ENCODE measurements around the gene WNT8B.

The WNT8B gene, protein sequence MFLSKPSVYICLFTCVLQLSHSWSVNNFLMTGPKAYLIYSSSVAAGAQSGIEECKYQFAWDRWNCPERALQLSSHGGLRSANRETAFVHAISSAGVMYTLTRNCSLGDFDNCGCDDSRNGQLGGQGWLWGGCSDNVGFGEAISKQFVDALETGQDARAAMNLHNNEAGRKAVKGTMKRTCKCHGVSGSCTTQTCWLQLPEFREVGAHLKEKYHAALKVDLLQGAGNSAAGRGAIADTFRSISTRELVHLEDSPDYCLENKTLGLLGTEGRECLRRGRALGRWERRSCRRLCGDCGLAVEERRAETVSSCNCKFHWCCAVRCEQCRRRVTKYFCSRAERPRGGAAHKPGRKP

DNA sequence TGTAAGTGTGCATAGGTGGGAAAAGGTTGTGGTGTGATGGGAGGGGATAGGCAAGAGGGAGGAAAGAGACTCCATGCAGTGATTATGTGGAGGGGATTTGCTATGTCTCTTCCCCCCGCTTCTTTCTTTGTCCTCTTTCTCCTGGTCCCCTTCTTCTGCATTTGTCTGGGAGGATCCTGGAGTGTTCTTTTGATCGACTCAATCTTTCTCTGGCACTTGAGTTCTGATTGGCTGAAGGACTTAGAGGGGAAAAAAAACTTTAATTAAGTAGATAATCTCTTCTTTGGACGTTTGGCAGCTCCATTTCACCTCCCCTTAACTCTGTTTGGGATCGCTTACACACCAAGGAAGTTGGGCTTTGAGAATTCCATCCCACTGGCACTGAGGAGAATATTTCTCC, at the start of gene WNT8B:
WNT8B (plus strand) TSS at position 301 of the 400 bp plus-strand sequence. CDS start 160 bp downstream, outside the sequence.
- no peak within 1 kb of the TSS for H3K27ac ChIP-seq
- TF ChIP-seq, protein P1, sequence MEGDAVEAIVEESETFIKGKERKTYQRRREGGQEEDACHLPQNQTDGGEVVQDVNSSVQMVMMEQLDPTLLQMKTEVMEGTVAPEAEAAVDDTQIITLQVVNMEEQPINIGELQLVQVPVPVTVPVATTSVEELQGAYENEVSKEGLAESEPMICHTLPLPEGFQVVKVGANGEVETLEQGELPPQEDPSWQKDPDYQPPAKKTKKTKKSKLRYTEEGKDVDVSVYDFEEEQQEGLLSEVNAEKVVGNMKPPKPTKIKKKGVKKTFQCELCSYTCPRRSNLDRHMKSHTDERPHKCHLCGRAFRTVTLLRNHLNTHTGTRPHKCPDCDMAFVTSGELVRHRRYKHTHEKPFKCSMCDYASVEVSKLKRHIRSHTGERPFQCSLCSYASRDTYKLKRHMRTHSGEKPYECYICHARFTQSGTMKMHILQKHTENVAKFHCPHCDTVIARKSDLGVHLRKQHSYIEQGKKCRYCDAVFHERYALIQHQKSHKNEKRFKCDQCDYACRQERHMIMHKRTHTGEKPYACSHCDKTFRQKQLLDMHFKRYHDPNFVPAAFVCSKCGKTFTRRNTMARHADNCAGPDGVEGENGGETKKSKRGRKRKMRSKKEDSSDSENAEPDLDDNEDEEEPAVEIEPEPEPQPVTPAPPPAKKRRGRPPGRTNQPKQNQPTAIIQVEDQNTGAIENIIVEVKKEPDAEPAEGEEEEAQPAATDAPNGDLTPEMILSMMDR (IDR thresholded peaks at IDR 0.05), result no peak
- TF ChIP-seq ZFX (IDR thresholded peaks at IDR 0.05; ENCODE audit: borderline replicate concordance), result no peak

DNA sequence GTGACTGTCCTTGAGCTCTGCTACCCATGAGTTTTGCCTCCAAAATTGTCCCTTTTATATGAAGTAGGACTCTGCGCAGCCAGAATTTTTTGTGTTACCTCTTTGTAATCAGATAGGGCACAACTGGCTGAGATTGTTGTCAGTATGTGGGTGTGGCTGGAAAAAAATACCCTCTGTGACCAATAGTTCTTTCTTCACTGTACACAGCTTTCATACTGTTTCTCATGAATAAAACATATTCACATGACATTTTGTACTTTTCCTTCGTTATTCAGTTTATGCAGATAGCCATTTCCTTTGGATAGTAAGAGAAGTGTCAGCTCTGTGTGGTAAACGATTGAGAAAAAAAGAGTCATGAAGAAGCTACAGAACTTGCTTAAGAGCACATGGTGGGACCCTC, 49.6 kb upstream of the WNT8B start:
- TF ChIP-seq, protein P1 (IDR thresholded peaks at IDR 0.05), result no peak
- no peak for TF ChIP-seq ZFX (IDR thresholded peaks at IDR 0.05; ENCODE audit: borderline replicate concordance)
- H3K27ac ChIP-seq, result no peak overlapping the region

DNA sequence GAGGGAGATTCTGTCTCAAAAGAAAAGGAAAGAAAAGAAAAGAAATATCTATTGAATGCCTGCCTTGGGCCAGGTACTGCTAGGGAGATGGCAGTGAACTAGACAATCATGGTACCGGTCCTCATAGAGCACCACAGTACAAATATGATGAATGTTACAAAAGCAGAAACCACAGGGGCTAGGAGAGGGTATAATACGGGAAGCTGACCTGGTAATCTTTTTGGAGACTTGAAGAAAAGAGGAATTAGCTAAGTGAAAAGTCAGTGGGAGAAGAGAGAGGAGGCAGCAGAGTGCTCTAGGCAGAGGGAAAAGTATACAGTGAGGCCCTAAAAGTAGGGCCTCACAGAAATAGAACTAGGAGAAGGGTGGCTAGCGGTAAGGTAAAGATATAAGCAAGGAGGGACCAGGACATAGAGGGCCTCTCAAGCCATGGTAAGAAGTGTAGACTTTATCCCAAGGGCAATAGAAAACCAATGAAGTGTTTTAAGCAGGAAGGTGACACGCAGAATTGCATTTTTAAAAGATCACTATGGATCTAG, 42.8 kb upstream of the WNT8B start:
- no peak overlapping the region for H3K27ac ChIP-seq
- TF ChIP-seq, protein P1 (IDR thresholded peaks at IDR 0.05), result no peak
- TF ChIP-seq ZFX (IDR thresholded peaks at IDR 0.05; ENCODE audit: borderline replicate concordance), result no peak

DNA sequence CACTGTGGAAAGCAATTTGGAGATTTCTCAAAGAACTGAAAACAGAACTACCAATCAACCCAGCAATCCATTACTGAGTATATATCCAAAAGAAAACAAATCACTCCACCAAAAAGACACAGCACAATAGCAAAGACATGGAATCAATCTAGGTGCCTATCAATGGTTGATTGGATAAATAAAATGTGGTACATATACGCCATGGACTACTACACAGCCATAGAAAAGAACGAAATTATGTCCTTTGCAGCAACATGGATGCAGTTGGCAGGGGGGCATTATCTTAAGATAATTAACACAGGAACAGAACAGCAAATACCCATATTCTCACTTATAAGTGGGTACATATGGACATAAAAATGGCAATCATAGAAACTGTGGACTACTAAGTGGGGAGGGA, 35.4 kb upstream of the WNT8B start:
- no peak overlapping the region for H3K27ac ChIP-seq
- TF ChIP-seq, protein P1 (IDR thresholded peaks at IDR 0.05), result no peak
- TF ChIP-seq ZFX (IDR thresholded peaks at IDR 0.05; ENCODE audit: borderline replicate concordance), result no peak

DNA sequence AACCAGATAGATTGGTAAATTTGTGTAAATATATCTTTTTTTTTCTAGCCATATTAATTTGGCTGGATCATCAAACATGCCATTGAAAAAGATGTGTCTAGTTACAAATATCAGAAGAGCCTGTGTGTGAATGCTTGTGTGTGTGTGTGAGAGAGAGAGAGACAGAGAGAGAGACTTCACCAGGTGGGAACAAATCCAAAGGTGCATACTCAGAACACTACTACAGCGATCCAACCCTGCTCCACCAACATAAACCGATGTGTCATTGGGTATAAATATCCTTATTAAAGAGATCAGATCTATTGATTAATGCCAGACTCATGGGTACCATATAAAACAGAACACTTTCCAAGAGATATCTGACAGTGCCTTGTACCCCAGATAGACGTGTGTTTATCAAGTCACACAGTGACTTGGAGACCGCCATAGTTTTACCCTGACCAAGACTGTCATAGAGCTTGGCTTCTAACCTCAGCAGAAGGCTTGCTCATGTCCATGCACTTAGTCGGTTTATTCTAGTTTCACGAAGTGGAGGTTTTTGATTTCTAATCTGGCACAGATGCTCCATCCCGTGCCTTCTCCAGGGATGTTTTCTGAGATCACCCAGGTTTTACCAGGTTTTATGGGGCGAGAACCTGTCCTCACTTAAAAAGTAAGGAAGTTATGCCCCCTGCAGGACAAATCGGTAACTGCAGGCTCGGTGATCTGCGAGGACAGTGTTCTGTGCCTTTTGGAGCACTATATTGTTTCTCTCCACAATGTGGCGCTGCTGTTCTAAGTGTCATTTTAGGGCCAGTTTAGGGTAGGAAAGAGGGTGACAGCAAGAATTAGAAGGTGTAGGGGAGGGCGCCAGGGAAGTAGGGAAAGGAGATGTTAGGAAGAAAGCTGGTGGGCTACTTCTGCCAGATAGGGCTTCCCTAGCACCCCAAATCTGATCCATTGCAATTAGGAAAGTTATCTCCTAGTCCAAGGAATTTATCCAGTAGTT, 29.3 kb upstream of the WNT8B start:
- TF ChIP-seq, protein P1 (IDR thresholded peaks at IDR 0.05), result peak; percentile 97
- TF ChIP-seq ZFX (IDR thresholded peaks at IDR 0.05; ENCODE audit: borderline replicate concordance), result no peak
- H3K27ac ChIP-seq, result peak overlapping the region; percentile 48

DNA sequence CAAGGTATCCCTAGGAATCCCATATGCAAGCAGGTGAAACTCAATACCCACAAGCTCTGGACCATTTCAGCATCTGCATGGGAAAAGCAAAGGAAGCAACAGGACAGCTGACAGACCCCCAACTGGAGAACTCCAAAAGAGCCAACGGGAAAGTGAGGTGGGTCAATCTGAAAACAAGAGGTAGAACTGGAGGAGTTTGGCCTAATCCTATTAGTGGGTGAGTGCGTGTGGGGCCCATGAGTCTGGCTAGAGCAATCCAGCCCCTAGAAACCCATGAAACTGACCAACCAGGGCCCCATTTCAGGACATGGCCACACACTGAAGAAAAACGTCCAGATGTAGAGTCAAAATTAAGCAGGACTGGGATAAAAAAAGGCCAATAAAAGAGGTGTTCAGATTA, 26.6 kb upstream of the WNT8B start:
- TF ChIP-seq, protein P1 (IDR thresholded peaks at IDR 0.05), result no peak
- no peak for TF ChIP-seq ZFX (IDR thresholded peaks at IDR 0.05; ENCODE audit: borderline replicate concordance)
- no peak overlapping the region for H3K27ac ChIP-seq

Measured in 22Rv1 (cell line).